ENCODE results near the gene LBR. TPM values are rescaled to one million over a fixed set of nuclear protein-coding genes. Genes with fewer than 3 reads are reported as not detected.

LBR gene
- total and polyA plus RNA-seq, 12 donors, result 5.4 to 27.5 (median 14.1) TPM

GRCh38 chr1:225464851-225465792 is 37.3 kb upstream of the LBR start:
- no peaks in the 10 kb centered on the region for H3K27me3 ChIP-seq
- intact Hi-C loops (cut with DNase I), result no loop called here
- H3K36me3 ChIP-seq (replicated peaks in 1 of 2), result no peaks in the 10 kb centered on the region
- H3K9me3 ChIP-seq (replicated peaks in 1 of 3), result no peaks in the 10 kb centered on the region
- H3K4me3 ChIP-seq, result no peak overlapping the region
- DNase-seq, result peak in 2 of 7 donors; percentile 6 to 11
- TF ChIP-seq CTCF (IDR thresholded peaks at IDR 0.05) (no peak), POLR2A (IDR thresholded peaks at IDR 0.05) (no peak)
- no peak overlapping the region for H3K27ac ChIP-seq
- peaks cover 0 to 20% of the 10 kb centered on the region in 2 donors for H3K4me1 ChIP-seq (replicated peaks in 1 of 2)
- 70 to 80% (median 74%) methylated on average over 12 to 15 of the region's 15 CpGs for WGBS, 4 donors

GRCh38 chr1:225462714-225463574 is 35.1 kb upstream of the LBR start:
- TF ChIP-seq POLR2A (IDR thresholded peaks at IDR 0.05), result no peak
- TF ChIP-seq CTCF (IDR thresholded peaks at IDR 0.05), result no peak
- peak in 2 of 7 donors; percentile 8 to 15 for DNase-seq
- Histone ChIP-seq H3K9me3 (replicated peaks in 1 of 3) (no peaks in the 10 kb centered on the region), H3K4me1 (replicated peaks in 1 of 2) (peaks cover 0 to 18% of the 10 kb centered on the region in 2 donors), H3K36me3 (replicated peaks in 1 of 2) (no peaks in the 10 kb centered on the region), H3K4me3 (no peak overlapping the region), H3K27ac (no peak overlapping the region), H3K27me3 (no peaks in the 10 kb centered on the region)
- WGBS, 4 donors, result 64 to 73% (median 67%) methylated on average over 15 of the region's 15 CpGs
- intact Hi-C loops (cut with DNase I), result no loop called here

GRCh38 chr1:225462429-225462713 is 34.5 kb upstream of the LBR start:
- H3K36me3 ChIP-seq (replicated peaks in 1 of 2), result no peaks in the 10 kb centered on the region
- intact Hi-C loops (cut with DNase I), result no loop called here
- H3K27ac ChIP-seq, result no peak overlapping the region
- H3K9me3 ChIP-seq (replicated peaks in 1 of 3), result no peaks in the 10 kb centered on the region
- 50 to 66% (median 53%) methylated on average over 5 of the region's 5 CpGs for WGBS, 4 donors
- H3K4me3 ChIP-seq, result no peak overlapping the region
- TF ChIP-seq CTCF (IDR thresholded peaks at IDR 0.05) (no peak), POLR2A (IDR thresholded peaks at IDR 0.05) (no peak)
- peaks cover 0 to 17% of the 10 kb centered on the region in 2 donors for H3K4me1 ChIP-seq (replicated peaks in 1 of 2)
- DNase-seq, result peak in 1 of 7 donors; percentile 5
- H3K27me3 ChIP-seq, result no peaks in the 10 kb centered on the region

All from adrenal gland (tissue), 12 donors.